Measurements from ENCODE around the gene CAMK2N1. TPM values are rescaled to one million over a fixed set of nuclear protein-coding genes. Genes with fewer than 3 reads are reported as not detected.

CAMK2N1 gene
- total and polyA plus RNA-seq, 10 of the 15 experiments (the other 5 are each of a cell fraction or from before 2014, with no cell fraction given): 0.23 TPM; not detected in 9

DNA sequence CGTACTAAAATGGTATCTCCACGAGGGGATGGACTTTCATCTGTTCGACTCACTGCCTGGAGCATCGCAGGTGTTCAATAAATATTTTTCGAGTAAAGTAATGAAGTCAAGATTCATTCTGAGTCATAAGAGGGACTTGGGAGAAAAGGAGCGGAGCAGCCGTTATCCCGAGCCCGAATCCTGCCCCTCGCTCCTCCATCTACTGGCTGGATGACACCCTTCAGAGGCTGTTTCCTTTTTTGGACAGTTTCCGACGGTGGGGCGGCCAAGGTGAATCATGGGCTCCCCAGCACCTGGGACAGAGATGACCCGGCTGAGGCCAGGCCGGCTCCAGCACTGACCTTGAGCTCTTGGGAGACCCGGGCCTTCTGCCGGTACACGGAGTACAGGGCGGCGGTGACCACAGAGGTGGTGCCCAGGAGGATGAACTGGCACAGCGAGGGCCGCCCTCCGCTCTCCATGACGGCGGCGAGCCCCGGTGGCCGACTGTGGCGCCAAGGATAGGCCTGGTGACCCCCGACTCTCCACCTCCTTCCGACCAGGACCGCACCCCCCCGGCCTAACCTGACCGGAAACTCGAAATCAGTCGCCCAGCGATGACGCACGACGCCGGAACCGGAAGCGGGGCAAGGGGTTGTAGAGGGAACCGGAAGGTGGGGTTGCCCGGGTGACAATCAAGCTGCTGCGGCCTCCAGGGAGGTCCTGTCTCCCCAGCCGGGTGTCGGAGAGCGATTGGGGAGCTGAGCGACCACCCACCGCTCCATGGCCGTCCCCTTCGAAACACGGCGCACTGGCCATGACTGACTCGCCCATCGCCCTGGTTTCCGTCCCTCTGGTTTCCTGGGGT lies 21.8 kb upstream of the CAMK2N1 start, which contains the start of gene MUL1 (continued):
- TF ChIP-seq HCFC1 (IDR thresholded peaks at IDR 0.05; ENCODE audit: low read length) (peak; percentile 82), HDAC6 (IDR thresholded peaks at IDR 0.05; ENCODE audit: unreplicated experiment) (no peak), RELB (IDR thresholded peaks at IDR 0.05; ENCODE audit: low read depth) (peak; percentile 86), ZZZ3 (IDR thresholded peaks at IDR 0.05; ENCODE audit: control insufficient read depth, insufficient read length, low read depth) (no peak), SUZ12 (IDR thresholded peaks at IDR 0.05; ENCODE audit: unreplicated experiment) (no peak), CHD1 (IDR thresholded peaks at IDR 0.05; ENCODE audit: low read depth, low read length) (no peak), ZNF207 (IDR thresholded peaks at IDR 0.05; ENCODE audit: borderline replicate concordance) (0 out of 2 replicates have a peak, but pooled peaks have one; percentile 65), EGR1 (IDR thresholded peaks at IDR 0.05; ENCODE audit: borderline replicate concordance in 1 of 2, low read depth in 2 of 2, low read length in 2 of 2) (peak in 1 of 2 experiments; percentile 33; a peak in 1 of 3 replicates), CHD4 (IDR thresholded peaks at IDR 0.05) (no peak), NFYB (IDR thresholded peaks at IDR 0.05; ENCODE audit: insufficient read depth, low read depth, low read length) (no peak), IKZF1 (conservative IDR thresholded peaks at IDR 0.05) (peak; percentile 84), ZSCAN29 (IDR thresholded peaks at IDR 0.05) (no peak), USF1 (IDR thresholded peaks at IDR 0.05; ENCODE audit: borderline replicate concordance, extremely low read length, insufficient read depth, low read depth, low read length) (no peak), MEF2A (IDR thresholded peaks at IDR 0.05; ENCODE audit: insufficient read depth, low read depth, low read length) (no peak), E2F4 (IDR thresholded peaks at IDR 0.05; ENCODE audit: low read depth, low read length) (no peak), IRF3 (IDR thresholded peaks at IDR 0.05) (no peak), SIX5 (IDR thresholded peaks at IDR 0.05; ENCODE audit: low read depth, low read length, severe bottlenecking) (peak; percentile 69), EZH2 (IDR thresholded peaks at IDR 0.05; ENCODE audit: borderline replicate concordance, control insufficient read depth, low read depth, low read length) (no peak), SP1 (IDR thresholded peaks at IDR 0.05; ENCODE audit: low read depth, low read length) (no peak), MTA3 (IDR thresholded peaks at IDR 0.05; ENCODE audit: borderline replicate concordance, low read length) (no peak), MLLT1 (IDR thresholded peaks at IDR 0.05) (0 out of 2 replicates have a peak, but pooled peaks have one; percentile 14), STAT1 (conservative IDR thresholded peaks at IDR 0.05) (0 out of 2 replicates have a peak, but pooled peaks have one; percentile 19)
